ENCODE results near the gene USP46. TPM values are rescaled to one million over a fixed set of nuclear protein-coding genes. Genes with fewer than 3 reads are reported as not detected.

The USP46 gene
- total RNA-seq, 1 donor from 2014 or later, result 14.7 TPM

DNA sequence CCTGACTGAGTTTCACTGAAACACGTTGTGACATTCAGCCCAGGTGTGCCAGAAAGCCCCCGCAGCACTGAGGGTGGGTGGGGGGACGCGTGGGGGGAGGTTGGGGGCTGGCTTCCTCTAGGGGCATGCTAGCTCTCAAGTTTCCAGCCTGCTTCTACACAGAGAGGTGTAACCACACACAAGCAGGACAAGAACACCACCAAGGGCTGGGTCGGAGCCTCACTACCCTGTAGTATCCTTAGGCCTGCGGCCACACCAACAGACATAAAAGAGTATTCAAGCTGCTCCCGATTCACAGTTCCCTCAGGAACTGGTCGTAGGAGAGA is 1.8 kb downstream of the USP46 start:
- FAIRE-seq, result no peak
- H3K4me3 ChIP-seq (ENCODE audit: low read depth, low read length), result peak overlapping the region; percentile 76
- H3K36me3 ChIP-seq (ENCODE audit: control insufficient read depth, insufficient read depth, low read length), result no peaks in the 10 kb centered on the region
- no peaks in the 10 kb centered on the region for H3K27me3 ChIP-seq (ENCODE audit: control insufficient read depth, insufficient read depth, low read length)
- TF ChIP-seq, protein P1, sequence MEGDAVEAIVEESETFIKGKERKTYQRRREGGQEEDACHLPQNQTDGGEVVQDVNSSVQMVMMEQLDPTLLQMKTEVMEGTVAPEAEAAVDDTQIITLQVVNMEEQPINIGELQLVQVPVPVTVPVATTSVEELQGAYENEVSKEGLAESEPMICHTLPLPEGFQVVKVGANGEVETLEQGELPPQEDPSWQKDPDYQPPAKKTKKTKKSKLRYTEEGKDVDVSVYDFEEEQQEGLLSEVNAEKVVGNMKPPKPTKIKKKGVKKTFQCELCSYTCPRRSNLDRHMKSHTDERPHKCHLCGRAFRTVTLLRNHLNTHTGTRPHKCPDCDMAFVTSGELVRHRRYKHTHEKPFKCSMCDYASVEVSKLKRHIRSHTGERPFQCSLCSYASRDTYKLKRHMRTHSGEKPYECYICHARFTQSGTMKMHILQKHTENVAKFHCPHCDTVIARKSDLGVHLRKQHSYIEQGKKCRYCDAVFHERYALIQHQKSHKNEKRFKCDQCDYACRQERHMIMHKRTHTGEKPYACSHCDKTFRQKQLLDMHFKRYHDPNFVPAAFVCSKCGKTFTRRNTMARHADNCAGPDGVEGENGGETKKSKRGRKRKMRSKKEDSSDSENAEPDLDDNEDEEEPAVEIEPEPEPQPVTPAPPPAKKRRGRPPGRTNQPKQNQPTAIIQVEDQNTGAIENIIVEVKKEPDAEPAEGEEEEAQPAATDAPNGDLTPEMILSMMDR (IDR thresholded peaks at IDR 0.05; ENCODE audit: insufficient read depth, low read length, severe bottlenecking), result no peak
- DNase-seq (ENCODE audit: low read depth), result no peak

DNA sequence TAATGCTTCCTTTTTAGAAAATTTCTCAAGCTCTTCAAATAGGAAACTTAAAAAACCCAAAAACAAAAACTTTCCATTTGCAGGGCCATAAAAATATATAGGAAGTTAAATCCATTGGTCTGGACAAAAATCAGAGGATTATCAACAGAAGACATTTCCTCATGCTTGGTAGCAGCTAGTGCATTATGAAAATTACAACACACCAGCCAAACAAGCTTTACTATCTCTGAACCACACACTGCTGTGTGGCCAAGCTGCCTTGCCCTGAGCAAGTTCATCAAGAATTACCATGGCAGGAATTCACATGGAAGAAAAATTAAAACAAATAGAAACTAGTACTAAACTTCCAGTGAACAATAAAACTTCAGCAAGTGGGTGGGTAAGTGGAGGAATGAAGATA is 3.6 kb downstream of the USP46 start:
- no peaks in the 10 kb centered on the region for H3K27me3 ChIP-seq (ENCODE audit: control insufficient read depth, insufficient read depth, low read length)
- no peak overlapping the region for H3K4me3 ChIP-seq (ENCODE audit: low read depth, low read length)
- FAIRE-seq (no peak), DNase-seq (ENCODE audit: low read depth) (peak; percentile 45)
- TF ChIP-seq, protein P1 (IDR thresholded peaks at IDR 0.05; ENCODE audit: insufficient read depth, low read length, severe bottlenecking), result no peak
- H3K36me3 ChIP-seq (ENCODE audit: control insufficient read depth, insufficient read depth, low read length), result no peaks in the 10 kb centered on the region

DNA sequence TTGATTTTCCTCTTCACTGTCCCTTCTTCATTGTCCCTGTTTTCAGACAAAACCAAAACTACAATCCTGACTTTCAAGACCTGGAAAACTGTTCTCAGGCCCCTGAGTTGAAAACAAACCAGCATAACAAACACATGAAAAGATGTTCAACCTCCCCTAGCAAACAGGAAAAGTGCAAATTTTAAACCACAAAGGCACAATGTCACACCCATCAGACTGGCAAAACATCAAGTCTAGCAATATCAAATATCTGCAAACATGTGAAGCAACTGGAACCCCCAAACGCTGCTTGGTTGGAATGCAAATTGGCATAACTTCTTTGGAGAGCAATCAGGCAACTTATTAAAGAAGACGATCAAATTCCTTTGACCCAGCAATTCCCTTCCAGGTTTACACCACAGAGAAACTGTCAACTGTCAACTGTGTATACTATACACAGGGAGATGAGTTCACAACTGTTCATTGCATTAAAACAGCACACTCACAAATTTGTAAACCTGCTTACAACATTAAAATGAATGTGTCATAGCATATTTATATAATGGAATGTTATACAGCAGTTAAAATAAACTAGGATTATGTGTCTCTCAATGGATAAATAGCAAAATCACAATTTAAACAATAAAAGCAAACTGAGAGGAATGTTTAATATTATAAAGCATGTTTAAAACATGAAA is 7.0 kb downstream of the USP46 start:
- Histone ChIP-seq H3K36me3 (ENCODE audit: control insufficient read depth, insufficient read depth, low read length) (no peaks in the 10 kb centered on the region), H3K4me3 (ENCODE audit: low read depth, low read length) (no peak overlapping the region), H3K27me3 (ENCODE audit: control insufficient read depth, insufficient read depth, low read length) (no peaks in the 10 kb centered on the region)
- FAIRE-seq (no peak), DNase-seq (ENCODE audit: low read depth) (peak; percentile 23)
- TF ChIP-seq, protein P1 (IDR thresholded peaks at IDR 0.05; ENCODE audit: insufficient read depth, low read length, severe bottlenecking), result no peak

DNA sequence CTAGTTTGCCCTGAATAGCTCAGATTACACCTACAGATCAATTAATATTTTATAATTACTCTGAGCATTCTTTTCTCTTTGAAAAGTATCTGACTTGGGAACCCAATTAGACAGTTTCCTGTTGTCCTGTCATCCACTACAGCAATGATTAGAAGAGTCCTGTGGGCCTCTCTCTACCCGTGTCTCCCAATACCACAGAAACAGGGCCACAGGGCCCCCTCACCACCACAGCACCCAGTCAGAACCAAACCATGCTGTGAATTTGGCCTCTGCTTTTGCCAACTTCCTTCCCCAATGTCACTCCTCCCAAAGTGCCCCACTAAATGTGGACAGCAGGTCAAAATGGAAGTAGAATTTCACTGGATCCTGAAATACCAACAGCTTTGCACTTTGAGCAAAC is 10.3 kb downstream of the USP46 start:
- TF ChIP-seq, protein P1 (IDR thresholded peaks at IDR 0.05; ENCODE audit: insufficient read depth, low read length, severe bottlenecking), result no peak
- H3K27me3 ChIP-seq (ENCODE audit: control insufficient read depth, insufficient read depth, low read length), result no peaks in the 10 kb centered on the region
- FAIRE-seq (no peak), DNase-seq (ENCODE audit: low read depth) (no peak)
- no peaks in the 10 kb centered on the region for H3K36me3 ChIP-seq (ENCODE audit: control insufficient read depth, insufficient read depth, low read length)
- no peak overlapping the region for H3K4me3 ChIP-seq (ENCODE audit: low read depth, low read length)

DNA sequence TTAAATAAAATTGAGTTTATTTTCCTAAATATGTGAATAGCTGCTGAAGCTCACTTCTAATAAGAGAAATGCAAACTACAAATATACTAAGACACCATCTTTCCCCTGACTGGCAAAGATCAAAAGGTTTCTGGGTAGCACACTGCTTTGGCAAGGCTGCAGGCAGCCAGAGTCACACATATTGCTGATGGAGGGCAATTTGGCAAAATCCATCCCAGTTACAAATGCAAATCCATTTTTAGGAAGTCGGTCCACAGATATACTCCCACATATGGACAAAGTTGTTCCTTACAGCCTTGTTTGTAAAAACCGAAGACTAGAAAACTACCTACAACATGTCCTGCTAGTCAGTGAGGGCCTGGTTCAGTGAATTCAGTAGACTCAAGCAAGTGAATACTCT is 12.4 kb downstream of the USP46 start:
- DNase-seq (ENCODE audit: low read depth) (no peak), FAIRE-seq (no peak)
- TF ChIP-seq, protein P1 (IDR thresholded peaks at IDR 0.05; ENCODE audit: insufficient read depth, low read length, severe bottlenecking), result no peak

DNA sequence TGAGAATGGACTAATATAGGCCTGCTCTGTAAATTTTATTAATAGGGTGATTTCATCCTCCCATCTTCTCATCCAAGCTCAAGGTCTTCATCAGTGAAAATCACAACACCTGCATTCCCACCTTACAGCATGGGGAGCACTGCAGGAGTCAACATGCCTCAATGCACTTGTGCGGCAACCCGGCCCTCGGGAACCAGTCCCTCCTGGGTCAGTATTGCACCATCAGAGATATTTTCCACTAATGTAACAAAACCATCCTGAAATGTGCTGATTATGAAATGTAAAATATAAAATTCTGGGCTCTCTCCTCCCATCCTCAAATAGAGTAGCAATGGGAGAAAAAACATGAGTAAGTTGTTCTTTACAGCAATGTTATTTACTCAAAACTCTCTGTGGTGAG is 13.0 kb downstream of the USP46 start:
- DNase-seq (ENCODE audit: low read depth) (no peak), FAIRE-seq (no peak)
- H3K4me3 ChIP-seq (ENCODE audit: low read depth, low read length), result no peak overlapping the region
- TF ChIP-seq, protein P1 (IDR thresholded peaks at IDR 0.05; ENCODE audit: insufficient read depth, low read length, severe bottlenecking), result no peak
- no peaks in the 10 kb centered on the region for H3K27me3 ChIP-seq (ENCODE audit: control insufficient read depth, insufficient read depth, low read length)
- H3K36me3 ChIP-seq (ENCODE audit: control insufficient read depth, insufficient read depth, low read length), result no peaks in the 10 kb centered on the region

More for the DNA sequence above, 12.4 kb downstream of the USP46 start:
- H3K4me3 ChIP-seq (ENCODE audit: low read depth, low read length), result no peak overlapping the region
- H3K36me3 ChIP-seq (ENCODE audit: control insufficient read depth, insufficient read depth, low read length), result no peaks in the 10 kb centered on the region
- H3K27me3 ChIP-seq (ENCODE audit: control insufficient read depth, insufficient read depth, low read length), result no peaks in the 10 kb centered on the region

Data from bronchial epithelial cell (primary cell).